HG03135 (cell line): ENCODE measurements around the gene UBAP1.
"Not testable (repeated sequence)": the region's sequence is repeated elsewhere in the genome, so short reads cannot be mapped to it uniquely, and the experiment has no call there.

Experiments
- ATAC-seq: cut with Tn5 transposase; IDR thresholded peaks from one replicate; pipeline ENCODE4 v1.9.1; 2021; ENCODE audit warnings: mild to moderate bottlenecking, moderate library complexity; ENCODE audit not compliant: unreplicated experiment

Gene UBAP1

GRCh38 chr9:34177593-34178435 is 1.0 kb upstream of the UBAP1 start:
- ATAC-seq = no peak

GRCh38 chr9:34179213-34180136 is 632 bp downstream of the UBAP1 start:
- ATAC-seq = no peak

GRCh38 chr9:34185778-34186551 is 7.1 kb downstream of the UBAP1 start:
- peak; percentile 92 for ATAC-seq

GRCh38 chr9:34187891-34188240 is 9.0 kb downstream of the UBAP1 start:
- no peak for ATAC-seq

- no peak for ATAC-seq
Measured at GRCh38 chr9:34190996-34191892, 12.4 kb downstream of the UBAP1 start.

GRCh38 chr9:34195143-34195542 is 16.3 kb downstream of the UBAP1 start:
- no peak for ATAC-seq

GRCh38 chr9:34197286-34197685 is 18.4 kb downstream of the UBAP1 start:
- ATAC-seq = not testable (repeated sequence)

GRCh38 chr9:34197756-34198711 is 19.2 kb downstream of the UBAP1 start:
- ATAC-seq = no peak

- no peak for ATAC-seq
Measured at GRCh38 chr9:34200092-34200491, 21.2 kb downstream of the UBAP1 start.

GRCh38 chr9:34203275-34203991 is 24.6 kb downstream of the UBAP1 start:
- ATAC-seq = no peak

GRCh38 chr9:34203992-34204635 is 25.3 kb downstream of the UBAP1 start:
- no peak for ATAC-seq

- no peak for ATAC-seq
Measured at GRCh38 chr9:34205102-34205501, 26.3 kb downstream of the UBAP1 start.

- ATAC-seq = no peak
Measured at GRCh38 chr9:34206561-34206960, 27.7 kb downstream of the UBAP1 start.

- ATAC-seq = no peak
Measured at GRCh38 chr9:34211395-34211794, 32.6 kb downstream of the UBAP1 start.

GRCh38 chr9:34214354-34215000 is 35.6 kb downstream of the UBAP1 start:
- not testable (repeated sequence) for ATAC-seq

GRCh38 chr9:34216325-34216724 is 37.5 kb downstream of the UBAP1 start:
- ATAC-seq = no peak

GRCh38 chr9:34217015-34217414 is 38.2 kb downstream of the UBAP1 start:
- not testable (repeated sequence) for ATAC-seq
